ENCODE data around the gene FMO4.

DNA sequence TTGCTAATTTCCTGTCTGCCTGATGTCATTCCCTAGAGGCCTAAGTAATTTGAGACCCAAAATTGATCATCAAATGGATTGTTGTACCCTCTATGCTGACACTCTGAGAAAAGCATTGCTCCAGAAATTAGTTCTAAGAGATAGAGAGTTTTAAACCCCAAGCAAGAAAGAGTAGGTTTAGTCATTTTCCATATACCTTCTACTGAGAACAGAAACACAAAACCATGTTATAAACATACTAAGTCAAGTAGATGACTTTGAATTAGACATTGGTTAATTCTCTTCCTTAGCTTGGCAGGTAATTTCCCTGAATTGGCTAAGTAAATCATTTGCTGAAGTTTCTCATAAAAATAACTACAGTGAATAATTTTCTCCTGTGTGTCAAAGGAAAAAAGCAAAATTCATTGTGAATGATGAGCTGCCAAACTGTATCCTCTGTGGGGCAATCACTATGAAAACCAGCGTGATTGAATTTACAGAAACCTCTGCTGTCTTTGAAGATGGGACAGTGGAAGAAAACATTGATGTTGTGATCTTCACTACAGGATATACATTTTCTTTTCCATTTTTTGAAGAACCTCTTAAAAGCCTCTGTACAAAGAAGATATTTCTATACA, 20.1 kb downstream of the FMO4 start:
- TF ChIP-seq, protein P1, sequence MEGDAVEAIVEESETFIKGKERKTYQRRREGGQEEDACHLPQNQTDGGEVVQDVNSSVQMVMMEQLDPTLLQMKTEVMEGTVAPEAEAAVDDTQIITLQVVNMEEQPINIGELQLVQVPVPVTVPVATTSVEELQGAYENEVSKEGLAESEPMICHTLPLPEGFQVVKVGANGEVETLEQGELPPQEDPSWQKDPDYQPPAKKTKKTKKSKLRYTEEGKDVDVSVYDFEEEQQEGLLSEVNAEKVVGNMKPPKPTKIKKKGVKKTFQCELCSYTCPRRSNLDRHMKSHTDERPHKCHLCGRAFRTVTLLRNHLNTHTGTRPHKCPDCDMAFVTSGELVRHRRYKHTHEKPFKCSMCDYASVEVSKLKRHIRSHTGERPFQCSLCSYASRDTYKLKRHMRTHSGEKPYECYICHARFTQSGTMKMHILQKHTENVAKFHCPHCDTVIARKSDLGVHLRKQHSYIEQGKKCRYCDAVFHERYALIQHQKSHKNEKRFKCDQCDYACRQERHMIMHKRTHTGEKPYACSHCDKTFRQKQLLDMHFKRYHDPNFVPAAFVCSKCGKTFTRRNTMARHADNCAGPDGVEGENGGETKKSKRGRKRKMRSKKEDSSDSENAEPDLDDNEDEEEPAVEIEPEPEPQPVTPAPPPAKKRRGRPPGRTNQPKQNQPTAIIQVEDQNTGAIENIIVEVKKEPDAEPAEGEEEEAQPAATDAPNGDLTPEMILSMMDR (conservative IDR thresholded peaks at IDR 0.05; ENCODE audit: low read depth, low read length): no peak
- TF ChIP-seq EZH2 (IDR thresholded peaks at IDR 0.05; ENCODE audit: borderline replicate concordance, low read depth, low read length, poor library complexity, severe bottlenecking): no peak
